GOT3 (cell line): ENCODE data around the gene CTDP1.
"Not testable (repeated sequence)": the region's sequence is repeated elsewhere in the genome, so short reads cannot be mapped to it uniquely, and the experiment has no call there.

Experiments used
- DNase-seq: peaks from one replicate; lab custom pipeline; 2025; ENCODE audit warnings: mixed read lengths; lab: John Stamatoyannopoulos, UW

CTDP1 gene

DNA sequence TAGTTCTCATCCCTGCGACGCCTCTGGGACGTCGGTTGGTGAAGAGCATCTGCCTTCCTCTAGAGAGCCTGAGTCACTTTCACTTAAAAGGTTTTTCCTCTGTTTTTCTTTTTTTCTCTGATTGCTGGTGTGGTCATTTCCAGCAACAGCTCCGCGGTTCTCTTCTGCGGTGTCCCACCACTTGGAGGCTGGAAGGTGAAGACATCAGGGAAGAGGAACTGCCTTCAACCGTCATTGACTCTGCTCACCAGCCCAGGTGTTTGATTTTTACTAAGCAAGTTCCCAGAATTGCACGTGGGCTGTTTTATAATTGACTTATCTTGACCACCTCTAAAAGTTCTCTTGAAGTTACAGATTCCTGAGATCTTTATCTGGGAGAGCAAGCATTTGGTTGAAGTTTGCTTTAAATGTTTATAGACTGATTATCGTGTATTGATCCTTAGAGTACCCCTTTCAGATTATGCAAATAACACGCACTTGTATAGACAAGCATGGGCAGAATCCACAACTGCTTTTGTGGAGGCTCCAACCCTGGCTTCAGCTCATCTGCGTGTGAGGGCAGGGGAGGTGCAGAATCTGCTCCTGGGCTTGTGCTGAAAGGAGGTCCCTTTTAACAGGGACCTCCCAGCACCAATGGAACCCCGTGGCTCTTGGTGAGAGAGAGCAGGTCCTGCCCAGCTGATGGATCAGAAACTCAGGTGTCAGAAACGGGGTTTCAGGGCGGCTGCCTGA lies 3.5 kb downstream of the CTDP1 start:
- no peak for DNase-seq

DNA sequence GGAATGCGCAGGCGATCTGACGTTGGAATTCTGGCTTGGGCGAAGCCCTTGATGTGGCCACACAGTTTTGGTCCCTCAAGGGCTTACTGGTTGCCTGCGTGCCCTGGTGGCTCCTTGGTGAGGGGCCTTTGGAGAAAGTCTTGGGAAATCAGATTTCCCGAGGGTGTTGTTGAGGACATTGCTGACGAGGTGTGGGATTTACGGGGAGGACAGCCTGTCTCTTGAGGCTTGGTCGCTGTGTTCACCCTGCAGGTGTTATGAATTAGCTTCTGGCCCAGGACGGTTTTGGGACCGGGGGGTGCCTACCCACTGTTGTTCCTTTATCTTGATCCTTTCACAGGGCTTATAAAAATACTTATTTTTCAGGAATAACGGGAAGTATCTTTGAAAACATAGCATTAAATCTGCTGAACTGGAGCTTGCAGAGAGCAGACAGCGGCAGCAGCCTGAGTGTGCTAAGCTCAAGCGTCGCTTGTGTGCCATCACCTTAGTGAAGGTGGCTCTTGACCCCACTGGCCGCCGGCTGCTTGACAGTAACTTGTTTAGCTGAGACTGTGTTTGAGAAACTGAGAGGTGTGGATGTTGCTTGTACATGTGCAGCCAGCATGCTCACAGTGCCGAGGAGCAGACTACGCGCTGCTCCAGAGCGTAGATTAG lies 4.2 kb downstream of the CTDP1 start:
- DNase-seq: no peak

DNA sequence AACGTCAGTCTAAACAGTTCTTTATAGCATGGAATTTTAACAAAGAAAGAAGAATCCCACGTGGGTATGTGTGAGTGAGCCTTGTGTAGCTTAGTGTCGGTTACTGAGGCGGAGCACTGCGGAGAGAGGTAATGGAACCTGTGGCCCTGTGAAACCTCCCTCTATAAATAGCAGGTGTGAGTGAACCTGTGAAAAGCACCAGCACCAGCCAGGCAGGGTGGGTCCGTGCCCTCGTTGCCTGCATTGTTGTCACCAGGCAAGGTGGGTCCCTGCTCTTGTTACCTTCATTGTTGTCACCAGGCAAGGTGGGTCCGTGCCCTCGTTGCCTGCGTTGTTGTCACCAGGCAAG lies 4.7 kb downstream of the CTDP1 start:
- DNase-seq: no peak

DNA sequence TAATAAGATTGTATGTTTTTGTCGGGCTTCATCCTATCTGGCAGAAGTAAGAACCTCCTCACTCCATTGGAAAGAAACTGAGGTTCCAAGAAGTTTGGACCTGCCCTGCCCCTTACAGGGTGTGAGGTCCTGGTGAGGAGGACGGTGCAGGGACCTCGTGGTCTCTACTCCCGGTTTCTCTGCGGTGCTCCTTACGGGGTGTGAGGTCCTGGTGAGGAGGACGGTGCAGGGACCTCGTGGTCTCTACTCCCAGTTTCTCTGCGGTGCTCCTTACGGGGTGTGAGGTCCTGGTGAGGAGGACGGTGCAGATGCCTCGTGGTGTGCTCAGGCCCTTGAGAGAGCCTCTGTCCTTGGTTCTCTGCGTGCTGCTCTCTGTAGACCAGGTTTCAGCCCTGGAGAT lies 5.2 kb downstream of the CTDP1 start:
- DNase-seq: no peak

DNA sequence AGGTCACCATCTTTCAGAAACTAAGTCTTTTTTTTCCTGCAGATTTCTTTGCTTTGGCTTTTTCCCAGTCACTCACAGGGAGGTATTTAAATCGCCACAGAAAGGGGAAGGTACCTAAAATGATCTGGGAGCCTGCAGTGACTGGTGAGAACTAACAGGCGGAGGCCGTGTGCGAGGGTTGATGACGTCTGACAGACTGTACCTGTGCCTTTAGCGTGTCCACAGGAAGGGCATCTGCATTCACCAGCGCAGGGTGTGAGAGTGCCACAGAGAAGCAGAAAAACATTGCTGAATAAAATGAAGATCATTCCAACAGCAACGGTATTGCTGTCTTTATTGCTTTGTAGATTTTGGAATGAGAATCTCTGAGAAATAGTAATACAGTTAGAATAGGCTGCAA lies 5.7 kb downstream of the CTDP1 start:
- no peak for DNase-seq

DNA sequence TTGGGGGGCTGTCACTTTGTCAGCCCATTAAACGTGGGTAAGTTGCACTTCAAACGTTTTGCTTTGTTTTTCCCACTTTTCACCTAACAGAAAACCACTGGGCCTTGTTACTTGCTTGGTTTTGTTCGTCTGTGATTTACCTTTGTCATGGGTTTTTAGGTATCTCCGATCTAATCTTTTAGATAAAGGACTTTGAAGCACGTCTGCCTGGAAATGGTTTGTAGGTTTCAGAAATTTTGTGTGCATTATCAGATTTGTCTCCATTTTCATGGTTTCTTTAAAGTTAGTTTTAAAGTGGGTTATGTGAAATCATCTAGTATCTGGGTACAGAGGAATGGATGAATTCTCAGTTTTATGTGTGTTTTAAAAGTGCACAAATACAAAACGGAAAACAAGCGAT lies 6.4 kb downstream of the CTDP1 start:
- DNase-seq: no peak

DNA sequence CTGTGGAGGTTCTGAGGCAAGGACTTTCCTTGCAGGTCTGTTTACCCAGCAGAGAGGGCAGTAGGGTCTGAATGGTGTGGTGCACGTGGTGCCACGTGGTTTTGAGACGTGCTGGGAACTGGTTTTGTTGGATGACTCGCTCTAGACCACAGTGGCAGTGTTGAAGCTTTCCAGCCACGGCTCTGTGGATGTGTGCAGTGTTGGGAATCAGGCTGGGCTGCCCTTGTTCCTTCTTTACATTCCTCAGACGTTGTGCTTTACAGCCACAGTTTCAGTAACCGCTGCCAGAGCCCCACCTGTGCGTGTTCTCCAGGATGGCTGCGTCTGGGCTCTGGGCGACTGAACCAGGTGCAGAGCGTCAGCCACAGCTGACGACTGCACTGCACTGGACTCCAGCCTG lies 8.2 kb downstream of the CTDP1 start:
- DNase-seq: no peak

DNA sequence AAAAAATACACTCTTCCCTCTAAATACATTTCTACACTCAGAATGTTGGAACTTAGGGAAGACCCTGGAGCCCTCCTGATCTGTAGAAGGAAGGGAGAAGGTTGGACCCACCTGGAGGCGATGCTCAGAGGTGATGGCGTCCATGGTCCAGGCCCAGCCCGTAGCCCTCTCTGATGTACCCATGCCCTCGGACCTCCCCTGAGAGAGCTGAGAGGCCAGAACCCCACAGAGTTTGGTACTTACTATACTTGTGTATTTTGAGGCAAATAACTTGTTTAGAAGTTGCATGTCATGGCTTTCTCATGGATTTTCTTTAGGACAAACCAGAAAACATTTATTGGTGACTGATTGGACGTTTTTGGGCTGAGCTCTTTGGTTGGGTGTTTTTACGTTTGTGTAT lies 10.5 kb downstream of the CTDP1 start:
- DNase-seq: no peak

DNA sequence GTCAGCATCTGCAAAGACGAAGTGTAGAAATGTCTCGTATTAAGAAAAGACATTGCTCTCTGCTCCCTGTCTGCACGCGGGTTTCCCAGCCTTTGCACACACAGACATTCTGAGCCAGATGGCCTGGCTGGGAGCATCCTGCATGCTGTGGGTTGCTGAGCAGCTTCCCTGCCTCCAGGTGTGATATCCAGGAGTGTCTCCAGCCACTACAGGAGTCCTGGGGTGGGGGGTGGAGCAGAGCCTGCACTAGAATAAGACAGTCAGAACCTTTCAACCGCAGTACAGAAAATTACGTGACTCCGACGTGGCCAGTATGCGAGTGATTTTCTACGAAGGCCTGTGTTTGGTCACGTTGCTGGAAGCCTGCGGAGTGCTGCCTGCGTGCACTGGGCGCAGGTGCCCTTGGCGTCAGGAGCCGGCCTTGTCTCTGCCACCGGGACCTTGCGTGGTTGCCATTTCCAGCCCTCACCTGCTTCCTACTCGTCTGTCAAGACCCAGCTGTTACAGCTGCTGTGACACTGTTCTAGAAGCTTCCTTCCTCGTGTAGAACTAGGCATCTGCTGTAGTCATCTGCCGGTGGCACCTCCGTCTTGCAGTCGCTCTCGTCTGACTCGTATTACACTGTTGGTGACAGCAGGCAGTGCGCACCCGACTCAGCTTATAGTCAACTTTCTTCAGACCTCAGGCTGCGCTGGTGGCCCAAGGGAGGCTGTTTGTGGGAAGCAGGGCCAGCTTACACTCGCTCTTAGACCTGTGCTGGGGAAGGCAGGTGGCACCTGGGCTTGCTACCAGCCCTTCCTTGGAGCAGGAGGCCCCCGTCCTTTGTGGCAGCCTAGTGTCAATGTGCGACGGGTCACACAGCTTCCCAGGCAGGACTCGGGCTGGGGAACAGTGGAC lies 11.2 kb downstream of the CTDP1 start:
- DNase-seq: no peak

DNA sequence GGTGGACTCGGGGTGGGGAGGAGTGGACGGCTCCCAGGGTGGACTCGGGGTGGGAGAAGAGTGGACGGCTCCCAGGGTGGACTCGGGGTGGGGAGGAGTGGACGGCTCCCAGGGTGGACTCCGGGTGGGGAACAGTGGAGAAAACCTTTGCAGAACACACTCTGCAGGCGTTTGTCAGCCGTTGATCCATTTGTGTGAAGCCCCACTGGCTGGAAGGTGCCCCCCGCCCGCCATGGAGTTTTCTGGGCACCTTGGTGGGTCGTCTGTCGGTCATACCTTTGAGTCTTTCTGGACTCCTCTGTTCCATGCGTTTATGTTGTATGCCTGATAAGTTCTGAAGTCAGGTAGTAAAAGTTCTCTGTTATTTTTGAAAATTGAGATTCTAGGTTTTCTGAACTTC lies 12.5 kb downstream of the CTDP1 start:
- DNase-seq: no peak

DNA sequence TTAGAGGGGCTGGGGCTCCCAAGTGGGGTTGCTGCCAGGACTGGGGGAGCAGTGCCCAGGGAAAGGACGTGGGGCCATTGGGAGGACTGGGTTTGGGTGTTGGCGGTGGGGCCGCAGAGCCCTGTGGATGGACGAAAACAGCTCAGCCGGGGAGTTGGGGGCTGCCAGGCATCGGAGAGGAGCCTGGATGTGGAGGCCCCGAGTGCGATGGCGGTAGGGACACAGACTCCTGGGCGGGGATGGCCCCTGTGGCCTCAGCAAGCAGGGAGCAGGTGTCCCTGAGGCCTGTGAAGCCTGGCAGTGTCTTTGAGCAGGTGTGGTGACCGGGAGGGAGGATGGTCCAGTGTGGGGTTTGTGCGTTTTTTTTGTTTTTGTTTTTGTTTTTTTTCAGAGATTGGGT lies 13.3 kb downstream of the CTDP1 start:
- DNase-seq: no peak

DNA sequence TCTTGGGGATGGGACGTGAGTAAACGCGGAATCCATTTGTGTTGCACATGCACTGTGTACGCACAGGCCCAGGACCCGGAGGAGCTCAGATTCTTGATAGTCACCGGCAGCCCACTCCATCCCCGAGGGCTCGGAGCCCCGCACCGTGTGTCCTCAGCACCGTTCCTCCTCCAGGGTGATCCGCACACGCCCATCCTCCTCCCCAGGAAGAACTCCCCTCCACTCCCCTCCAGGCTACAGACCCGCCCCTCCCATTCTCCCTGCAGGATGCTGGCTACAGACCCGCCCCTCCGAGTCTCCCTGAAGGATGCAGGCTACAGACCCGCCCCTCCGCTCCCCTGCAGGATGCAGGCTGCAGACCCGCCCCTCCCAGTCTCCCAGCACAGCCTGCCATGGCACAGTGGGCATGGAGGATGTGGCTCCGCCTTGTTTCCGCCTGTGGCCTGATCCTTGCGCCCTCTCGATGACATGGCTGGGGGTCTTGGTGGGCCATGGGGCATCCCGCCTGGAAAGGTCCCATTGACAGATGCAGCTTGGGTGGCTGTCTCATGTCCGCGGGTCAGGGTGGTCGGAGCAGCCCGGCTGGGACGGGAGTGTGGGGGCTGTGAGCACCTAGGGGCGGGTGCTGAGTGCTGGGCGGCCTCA lies 14.1 kb downstream of the CTDP1 start:
- no peak for DNase-seq

DNA sequence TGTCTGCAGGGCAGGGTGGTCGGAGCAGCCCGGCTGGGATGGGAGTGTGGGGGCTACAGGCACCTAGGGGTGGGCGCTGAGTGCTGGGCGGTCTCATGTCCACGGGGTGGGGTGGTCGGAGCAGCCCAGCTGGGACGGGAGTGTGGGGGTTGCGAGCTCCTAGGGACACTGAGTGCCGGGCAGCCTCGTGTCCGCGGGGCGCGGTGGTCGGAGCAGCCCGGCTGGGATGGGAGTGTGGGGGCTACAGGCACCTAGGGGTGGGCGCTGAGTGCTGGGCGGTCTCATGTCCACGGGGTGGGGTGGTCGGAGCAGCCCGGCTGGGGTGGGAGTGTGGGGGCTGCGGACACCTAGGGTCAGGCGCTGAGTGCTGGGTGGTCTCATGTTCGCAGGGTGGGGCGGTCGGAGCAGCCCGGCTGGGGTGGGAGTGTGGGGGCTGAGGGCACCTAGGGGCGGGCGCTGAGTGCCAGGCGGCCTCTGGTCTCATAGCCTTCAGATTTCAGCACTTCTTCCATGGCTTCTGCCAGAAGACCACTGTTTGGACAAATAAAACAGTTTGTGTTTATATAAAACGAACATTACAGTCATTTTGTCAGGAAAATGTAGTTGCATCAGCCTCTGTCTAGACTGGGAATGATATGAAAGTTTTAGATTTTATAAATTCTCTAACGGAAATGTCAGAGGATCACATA lies 14.7 kb downstream of the CTDP1 start:
- not testable (repeated sequence) for DNase-seq

DNA sequence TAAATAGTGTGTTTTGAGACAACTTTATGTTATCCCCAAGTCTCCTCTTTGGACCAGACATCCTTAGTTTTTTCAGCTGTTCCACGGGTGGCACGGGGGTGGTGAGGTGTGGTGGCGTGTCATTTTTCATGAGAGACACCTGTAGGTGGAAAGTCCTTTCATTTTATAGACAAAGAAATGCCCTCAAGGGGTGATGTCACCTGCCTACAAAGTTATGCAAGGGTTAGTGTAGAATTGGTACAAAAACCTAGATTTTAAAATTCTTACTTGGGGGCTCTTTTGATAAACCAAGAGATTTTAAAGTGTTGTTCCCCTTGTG lies 15.3 kb downstream of the CTDP1 start:
- no peak for DNase-seq

DNA sequence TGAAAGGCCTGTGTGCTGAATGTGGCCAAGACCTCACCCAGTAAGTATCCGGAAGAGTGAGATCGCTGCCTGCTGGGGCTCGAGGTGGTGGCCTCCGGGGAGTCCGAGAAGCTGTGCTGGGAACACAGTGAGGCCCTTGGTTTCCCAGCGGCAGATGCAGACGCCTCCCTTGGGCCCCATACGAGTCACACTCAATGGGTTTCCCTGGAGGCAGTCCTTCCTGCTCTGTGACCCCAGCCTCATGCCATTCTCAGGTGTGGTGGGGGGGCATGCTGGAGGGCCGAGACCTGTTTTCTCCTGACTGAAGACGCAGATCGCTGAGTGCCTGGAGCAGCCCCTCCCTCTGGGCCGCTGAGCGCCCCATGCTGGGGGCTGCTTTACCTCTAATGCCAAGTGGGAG lies 15.7 kb downstream of the CTDP1 start:
- DNase-seq: no peak

DNA sequence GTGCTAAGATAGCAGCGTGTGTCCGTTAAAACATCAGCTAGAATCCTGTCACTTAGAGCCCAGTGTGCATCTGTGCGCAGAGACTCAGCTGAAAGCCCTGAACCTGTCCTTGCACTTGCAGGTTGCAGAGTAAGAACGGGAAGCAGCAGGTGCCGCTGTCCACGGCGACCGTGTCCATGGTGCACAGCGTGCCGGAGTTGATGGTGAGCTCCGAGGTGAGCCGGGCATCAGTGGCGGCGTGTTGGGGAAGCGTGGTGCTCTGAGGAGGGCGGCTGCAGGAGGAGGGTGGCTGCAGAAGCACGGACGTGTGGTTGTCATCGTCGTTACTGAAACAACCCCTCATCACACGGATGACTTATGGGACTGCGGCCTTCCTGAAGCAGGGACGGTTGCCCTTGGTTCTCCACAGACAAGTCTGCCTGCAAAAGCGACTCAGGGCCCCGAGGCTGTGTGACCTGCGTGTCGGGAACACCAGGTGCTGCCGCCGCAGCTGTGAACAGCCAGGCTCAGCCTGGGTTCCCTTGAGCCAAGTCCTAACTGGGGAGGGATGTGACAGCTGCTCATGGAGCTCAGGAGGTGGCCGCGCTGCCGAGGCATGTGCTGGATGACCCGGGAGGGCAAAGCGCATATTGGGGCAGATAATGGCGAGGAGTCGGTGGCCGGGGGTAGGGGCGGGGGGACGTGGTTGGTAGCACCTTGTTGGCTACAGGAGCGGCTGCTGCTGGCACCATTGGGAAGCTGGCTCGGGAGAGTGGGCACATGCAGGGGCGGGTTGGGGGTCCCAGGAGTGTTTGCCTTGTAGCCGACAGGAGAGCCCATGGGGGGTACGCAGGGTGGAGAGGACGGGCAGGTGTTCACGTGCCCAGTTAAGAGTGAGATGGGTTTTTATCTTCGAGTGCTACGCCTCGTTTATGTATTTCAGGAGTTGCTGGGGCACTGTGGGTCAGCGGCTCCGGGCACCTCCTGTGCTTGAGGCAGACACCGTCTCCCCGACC lies 16.6 kb downstream of the CTDP1 start:
- DNase-seq: no peak

DNA sequence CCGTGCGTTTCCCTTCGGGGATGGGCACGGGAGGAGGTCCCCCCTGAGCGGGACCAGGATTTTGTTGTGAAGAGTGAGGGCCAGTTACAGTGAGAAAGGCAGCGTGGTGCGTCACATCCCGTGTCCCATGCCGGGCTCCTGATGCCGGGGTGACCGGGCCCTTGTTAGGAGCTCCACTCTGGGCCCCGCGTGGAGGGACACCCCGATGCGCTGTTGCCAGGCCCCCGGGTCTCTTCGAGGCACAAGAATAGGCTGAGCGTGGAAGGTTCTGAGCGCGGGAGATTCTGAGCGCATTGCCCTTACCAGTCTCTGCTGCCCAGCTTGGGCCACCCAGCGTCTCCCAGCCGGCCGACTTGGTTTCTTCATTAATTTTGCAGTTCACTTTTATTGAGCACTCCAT lies 17.6 kb downstream of the CTDP1 start:
- no peak for DNase-seq

DNA sequence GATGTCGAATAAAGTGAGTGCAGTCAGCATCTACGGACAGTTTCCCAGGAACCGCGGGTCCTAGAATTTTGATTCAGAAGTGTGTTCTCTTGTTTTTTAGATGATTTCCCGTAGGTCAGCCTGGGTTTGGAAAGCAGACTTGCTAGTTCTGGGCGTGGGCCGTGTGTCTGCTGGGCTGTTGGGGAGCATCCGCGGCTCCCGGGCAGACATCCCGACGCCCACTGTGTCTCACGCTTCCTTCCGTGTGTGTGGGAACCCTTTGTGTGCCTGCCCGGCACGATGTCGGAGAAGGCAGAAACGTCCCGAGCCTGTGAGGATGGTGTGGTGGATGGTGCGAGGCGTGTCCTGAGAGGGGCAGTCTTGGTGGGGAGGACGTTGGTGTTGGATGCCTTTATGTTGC lies 18.4 kb downstream of the CTDP1 start:
- DNase-seq: no peak

DNA sequence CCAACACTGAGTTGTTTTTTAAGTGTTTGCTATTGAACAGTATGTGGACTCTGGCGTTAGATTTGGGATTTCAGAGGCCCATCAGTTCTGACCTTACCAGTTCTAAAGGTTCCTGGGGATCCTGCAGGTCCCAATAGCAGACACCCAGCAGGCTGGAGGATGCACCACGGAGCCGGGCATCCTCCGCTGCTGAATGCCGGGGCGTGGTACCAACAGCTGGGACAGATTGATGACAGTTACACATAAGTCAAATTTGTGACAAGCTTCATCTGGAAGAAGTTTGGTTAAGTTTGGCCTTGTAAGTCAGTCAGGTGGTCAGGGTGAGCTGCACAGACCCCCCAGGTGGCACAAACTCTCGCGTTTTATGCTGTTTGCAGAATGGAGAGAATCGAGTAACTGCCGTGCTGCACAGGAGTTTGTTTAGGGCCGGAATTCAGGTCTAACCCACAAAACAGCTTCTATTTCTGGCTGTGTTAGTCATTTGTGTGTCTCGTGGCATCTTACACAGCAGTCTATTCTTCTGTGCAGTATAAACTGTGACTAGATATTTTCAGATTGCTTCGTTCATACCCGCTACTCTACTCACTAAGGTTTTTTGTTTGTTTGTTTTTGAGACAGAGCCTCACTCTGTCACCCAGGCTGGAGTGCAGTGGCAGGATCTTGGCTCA lies 19.2 kb downstream of the CTDP1 start:
- no peak for DNase-seq

DNA sequence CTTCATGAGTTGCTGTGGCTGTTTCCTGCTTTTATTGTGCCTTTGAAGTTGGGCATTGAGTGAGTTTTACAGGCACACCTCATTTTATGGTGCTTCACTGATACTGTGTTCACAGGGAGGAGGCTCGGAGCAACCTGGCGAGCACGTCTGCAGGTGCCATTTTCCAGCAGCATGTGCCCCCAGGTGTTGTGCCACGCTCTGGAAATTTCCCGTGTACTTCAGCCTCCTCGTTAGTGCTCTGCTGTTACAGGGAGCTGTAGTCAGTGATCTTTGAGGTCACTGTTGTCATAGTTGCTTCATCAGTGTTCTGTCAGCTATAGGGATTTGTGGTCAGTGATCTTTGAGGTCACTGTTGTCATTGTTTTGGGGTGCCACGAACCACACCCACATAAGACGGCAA lies 20.1 kb downstream of the CTDP1 start:
- DNase-seq: no peak
